Smooth muscle cell (in vitro differentiated cells): ENCODE data around the gene ZKSCAN8. TPM values are rescaled to one million over a fixed set of nuclear protein-coding genes. Genes with fewer than 3 reads are reported as not detected.

ENCODE experiments used
- DNase-seq: peaks from one replicate; lab custom pipeline; 2025; ENCODE audit not compliant: unreplicated experiment; lab: John Stamatoyannopoulos, UW
- H2AFZ ChIP-seq: fragments of 200-600 bp; sonication (generic); 2 replicates; pipeline ENCODE4 v1.6.0; 2016; ENCODE audit warnings: antibody characterized with exemption, low read depth, mild to moderate bottlenecking
- H3F3A ChIP-seq: fragments of 200-600 bp; sonication (generic); 2 replicates; pipeline ENCODE4 v1.6.0; 2017; ENCODE audit warnings: antibody characterized with exemption, low read depth
- H3K27ac ChIP-seq: fragments of 200-600 bp; sonication (generic); 2 replicates; pipeline ENCODE4 v1.5.1; 2016; ENCODE audit warnings: low read depth, mild to moderate bottlenecking
- H3K27me3 ChIP-seq: fragments of 200-600 bp; sonication (generic); 2 replicates; pipeline ENCODE4 v1.6.1; 2016; ENCODE audit warnings: low read depth, mild to moderate bottlenecking
- H3K36me3 ChIP-seq: fragments of 200-600 bp; sonication (generic); 2 replicates; pipeline ENCODE4 v1.5.1; 2016; ENCODE audit warnings: low read depth
- H3K4me1 ChIP-seq: fragments of 200-600 bp; sonication (generic); 2 replicates; pipeline ENCODE4 v1.5.1; 2016; ENCODE audit warnings: low read depth
- H3K4me2 ChIP-seq: fragments of 200-600 bp; sonication (generic); 2 replicates; pipeline ENCODE4 v1.6.0; 2016; ENCODE audit warnings: mild to moderate bottlenecking
- H3K4me3 ChIP-seq: fragments of 200-600 bp; sonication (generic); 2 replicates; pipeline ENCODE4 v1.5.1; 2016; ENCODE audit warnings: mild to moderate bottlenecking
- H3K79me2 ChIP-seq: fragments of 200-600 bp; sonication (generic); 2 replicates; pipeline ENCODE4 v1.6.0; 2016; ENCODE audit warnings: low read depth, mild to moderate bottlenecking
- H3K9ac ChIP-seq: fragments of 200-600 bp; sonication (generic); 2 replicates; pipeline ENCODE4 v1.6.0; 2016; ENCODE audit warnings: low read depth
- H3K9me3 ChIP-seq: fragments of 200-600 bp; sonication (generic); replicated peaks from 2 replicates; pipeline ENCODE4 v1.5.1; 2016; ENCODE audit warnings: low read depth
- H4K20me1 ChIP-seq: fragments of 200-600 bp; sonication (generic); 2 replicates; pipeline ENCODE4 v1.6.0; 2016; ENCODE audit warnings: low read depth
- CTCF ChIP-seq: fragments of 200-600 bp; sonication (generic); IDR thresholded peaks from 2 replicates; pipeline ENCODE4 v1.5.1; 2017; ENCODE audit warnings: borderline replicate concordance, mild to moderate bottlenecking, antibody characterized with exemption; ENCODE audit not compliant: insufficient read depth, poor library complexity, severe bottlenecking
- WGBS: methylation state at CpG from one replicate; pipeline ENCODE4 v1.1.7; 2016; ENCODE audit warnings: low lambda C conversion rate; 5-methylcytosine and 5-hydroxymethylcytosine counted together
- polyA plus RNA-seq: library from polyadenylated mRNA; unstranded; fragments of >200 nt; fragmentation: Nextera tagmentation; extraction: Ambion mirVana; gene quantifications from 2 replicates; pipeline ENCODE4 v1.2.1, GENCODE V29; 2016
- total RNA-seq: library from RNA; depleted of rRNA; stranded (reverse); fragments of >200 nt; gene quantifications from 2 replicates; pipeline ENCODE4 v1.2.3, GENCODE V29; 2014

The ZKSCAN8 gene
- total and polyA plus RNA-seq, 2 experiments from 2014 or later, result 4.1 to 19.9 TPM

- WGBS, result 55% methylated on average over 1 of the region's 1 CpG
Measured at GRCh38 chr6:28182255-28182654, 40.6 kb downstream of the ZKSCAN8 start.

GRCh38 chr6:28188111-28188979 is 46.7 kb downstream of the ZKSCAN8 start:
- Histone ChIP-seq H4K20me1 (no peaks in the 10 kb centered on the region), H3F3A (no peaks in the 10 kb centered on the region), H3K27me3 (no peaks in the 10 kb centered on the region), H3K36me3 (no peaks in the 10 kb centered on the region), H2AFZ (no peak overlapping the region), H3K4me3 (no peak overlapping the region), H3K9me3 (peaks cover 14% of the 10 kb centered on the region), H3K9ac (no peak overlapping the region), H3K4me1 (no peaks in the 10 kb centered on the region), H3K4me2 (no peak overlapping the region), H3K79me2 (no peaks in the 10 kb centered on the region), H3K27ac (no peak overlapping the region)
- no peak for DNase-seq
- WGBS, result 83% methylated on average over 6 of the region's 6 CpGs
- no peak for TF ChIP-seq CTCF

More at GRCh38 chr6:28182255-28182654, 40.6 kb downstream of the ZKSCAN8 start:
- H3K79me2 ChIP-seq, result no peaks in the 10 kb centered on the region
- no peak overlapping the region for H2AFZ ChIP-seq
- no peak overlapping the region for H3K4me3 ChIP-seq
- H3K9ac ChIP-seq, result no peak overlapping the region
- no peak overlapping the region for H3K4me2 ChIP-seq
- H3K9me3 ChIP-seq, result peaks cover 3% of the 10 kb centered on the region
- no peaks in the 10 kb centered on the region for H3K4me1 ChIP-seq
- no peaks in the 10 kb centered on the region for H4K20me1 ChIP-seq
- H3F3A ChIP-seq, result no peaks in the 10 kb centered on the region
- no peaks in the 10 kb centered on the region for H3K36me3 ChIP-seq
- H3K27ac ChIP-seq, result no peak overlapping the region
- no peaks in the 10 kb centered on the region for H3K27me3 ChIP-seq
- TF ChIP-seq CTCF, result no peak
- no peak for DNase-seq

GRCh38 chr6:28200020-28200419 is 58.3 kb downstream of the ZKSCAN8 start:
- Histone ChIP-seq H3K27ac (no peak overlapping the region), H3F3A (no peaks in the 10 kb centered on the region), H3K27me3 (peaks cover 11% of the 10 kb centered on the region), H3K36me3 (no peaks in the 10 kb centered on the region), H2AFZ (no peak overlapping the region), H3K79me2 (no peaks in the 10 kb centered on the region), H3K4me2 (no peak overlapping the region), H3K4me3 (no peak overlapping the region), H3K4me1 (no peaks in the 10 kb centered on the region), H4K20me1 (no peaks in the 10 kb centered on the region), H3K9ac (no peak overlapping the region), H3K9me3 (peaks cover 3% of the 10 kb centered on the region)
- DNase-seq, result no peak
- WGBS, result 44% methylated on average over 1 of the region's 1 CpG
- TF ChIP-seq CTCF, result no peak

- no peak for DNase-seq
- WGBS, result 51% methylated on average over 4 of the region's 4 CpGs
- Histone ChIP-seq H4K20me1 (no peaks in the 10 kb centered on the region), H3K79me2 (no peaks in the 10 kb centered on the region), H3K36me3 (no peaks in the 10 kb centered on the region), H3K9ac (no peak overlapping the region), H3K9me3 (peaks cover 3% of the 10 kb centered on the region), H3K4me1 (peaks cover 6% of the 10 kb centered on the region), H3K27me3 (peaks cover 43% of the 10 kb centered on the region), H3F3A (no peaks in the 10 kb centered on the region), H3K4me3 (no peak overlapping the region), H3K4me2 (no peak overlapping the region), H2AFZ (no peak overlapping the region), H3K27ac (no peak overlapping the region)
- TF ChIP-seq CTCF, result no peak
Measured at GRCh38 chr6:28203201-28203600, 61.5 kb downstream of the ZKSCAN8 start.
